PC-3 (cell line): Measurements from ENCODE around the gene TMEM132D.

ENCODE experiments used
- EZH2 ChIP-seq: fragments of 300-600 bp; sonication (generic); IDR thresholded peaks from one replicate; pipeline ENCODE4 v1.6.1; 2017; ENCODE audit warnings: antibody characterized with exemption, mild to moderate bottlenecking, low read length; ENCODE audit not compliant: unreplicated experiment
- EZH2phosphoT487 ChIP-seq: fragments of 300-600 bp; sonication (generic); IDR thresholded peaks from 2 replicates; pipeline ENCODE4 v1.6.1; 2018; ENCODE audit warnings: mild to moderate bottlenecking, antibody characterized with exemption, low read length, borderline replicate concordance
- TF ChIP-seq, protein P1 (sequence below): fragments of 300-600 bp; sonication (generic); conservative IDR thresholded peaks from 2 replicates; pipeline ENCODE4 v1.5.1; 2017; ENCODE audit warnings: antibody characterized with exemption, low read depth, mild to moderate bottlenecking, low read length

DNA sequence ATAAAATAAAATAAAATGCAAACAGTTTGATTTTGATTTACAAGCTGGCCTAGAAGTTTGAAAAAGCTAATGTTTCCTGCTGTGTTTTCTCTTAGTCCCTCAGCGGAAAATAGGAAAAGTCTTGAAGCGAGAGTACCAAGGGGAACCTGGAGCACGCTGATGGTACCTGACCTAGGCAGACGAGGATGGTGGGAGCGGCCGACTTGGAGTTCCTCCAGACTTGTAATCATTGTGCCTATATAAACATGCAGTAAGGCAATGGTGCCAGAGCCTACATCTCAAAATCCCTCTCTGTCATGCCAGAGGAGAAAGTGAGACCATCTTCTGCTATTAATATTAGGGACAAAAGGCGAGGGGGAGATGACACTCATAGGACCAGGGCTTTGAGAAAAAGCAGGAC, 371.7 kb downstream of the TMEM132D start:
- TF ChIP-seq, protein P1, sequence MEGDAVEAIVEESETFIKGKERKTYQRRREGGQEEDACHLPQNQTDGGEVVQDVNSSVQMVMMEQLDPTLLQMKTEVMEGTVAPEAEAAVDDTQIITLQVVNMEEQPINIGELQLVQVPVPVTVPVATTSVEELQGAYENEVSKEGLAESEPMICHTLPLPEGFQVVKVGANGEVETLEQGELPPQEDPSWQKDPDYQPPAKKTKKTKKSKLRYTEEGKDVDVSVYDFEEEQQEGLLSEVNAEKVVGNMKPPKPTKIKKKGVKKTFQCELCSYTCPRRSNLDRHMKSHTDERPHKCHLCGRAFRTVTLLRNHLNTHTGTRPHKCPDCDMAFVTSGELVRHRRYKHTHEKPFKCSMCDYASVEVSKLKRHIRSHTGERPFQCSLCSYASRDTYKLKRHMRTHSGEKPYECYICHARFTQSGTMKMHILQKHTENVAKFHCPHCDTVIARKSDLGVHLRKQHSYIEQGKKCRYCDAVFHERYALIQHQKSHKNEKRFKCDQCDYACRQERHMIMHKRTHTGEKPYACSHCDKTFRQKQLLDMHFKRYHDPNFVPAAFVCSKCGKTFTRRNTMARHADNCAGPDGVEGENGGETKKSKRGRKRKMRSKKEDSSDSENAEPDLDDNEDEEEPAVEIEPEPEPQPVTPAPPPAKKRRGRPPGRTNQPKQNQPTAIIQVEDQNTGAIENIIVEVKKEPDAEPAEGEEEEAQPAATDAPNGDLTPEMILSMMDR, result no peak
- TF ChIP-seq EZH2 (no peak), EZH2phosphoT487 (no peak)
